WTC11 (cell line): ENCODE measurements around the gene CEMIP. TPM values are rescaled to one million over a fixed set of nuclear protein-coding genes. Genes with fewer than 3 reads are reported as not detected.

Experiments used
- ATAC-seq: fragments of 200-7000 bp; cut with Tn5 transposase; 2 replicates; pipeline ENCODE4 v1.10.0; 2021; ENCODE audit warnings: mild to moderate bottlenecking, moderate library complexity
- CTCF ChIA-PET: fragments of 300-600 bp; sonication (Branson Sonifier 250); formaldehyde crosslinking; loops from one replicate; lab custom pipeline; 2021; ENCODE audit warnings: antibody characterized with exemption; lab: Charles Lee
- POLR2A ChIA-PET: fragments of 350-600 bp; sonication (Branson Sonifier 250); formaldehyde crosslinking; loops from one replicate; lab custom pipeline; 2021; ENCODE audit warnings: antibody characterized with exemption; lab: Charles Lee
- DNase-seq: peaks from one replicate; pipeline ENCODE4 v3.0.0; 2021; ENCODE audit warnings: low spot score
- H3K27ac Mint-ChIP-seq: 2 replicates; pipeline ENCODE4 v1.8.0; 2021; ENCODE audit warnings: mixed read lengths
- H3K27me3 Mint-ChIP-seq: 2 replicates; pipeline ENCODE4 v1.8.0; 2021; ENCODE audit warnings: low read depth, mild to moderate bottlenecking, moderate library complexity, mixed read lengths
- H3K36me3 Mint-ChIP-seq: 2 replicates; pipeline ENCODE4 v1.8.0; 2021; ENCODE audit warnings: mixed read lengths
- H3K4me1 Mint-ChIP-seq: 2 replicates; pipeline ENCODE4 v1.8.0; 2022; ENCODE audit warnings: mixed read lengths
- H3K4me3 Mint-ChIP-seq: 2 replicates; pipeline ENCODE4 v1.8.0; 2021; ENCODE audit warnings: mild to moderate bottlenecking, moderate library complexity, mixed read lengths
- H3K9me3 Mint-ChIP-seq: 2 replicates; pipeline ENCODE4 v1.8.0; 2021; ENCODE audit warnings: mixed read lengths
- ATF6 ChIP-seq: sonication (generic); formaldehyde crosslinking; IDR thresholded peaks from 2 replicates; pipeline ENCODE4 v1.8.1; 2023; ENCODE audit warnings: mild to moderate bottlenecking, missing genetic modification reagents
- E2F4 ChIP-seq: sonication (generic); formaldehyde crosslinking; IDR thresholded peaks from 2 replicates; pipeline ENCODE4 v1.8.1; 2022; ENCODE audit warnings: low read depth, mild to moderate bottlenecking, moderate library complexity, missing genetic modification reagents, borderline replicate concordance
- E2F5 ChIP-seq: sonication (generic); formaldehyde crosslinking; IDR thresholded peaks from 2 replicates; pipeline ENCODE4 v1.8.1; 2022; ENCODE audit warnings: mild to moderate bottlenecking, moderate library complexity, missing genetic modification reagents
- ESRRA ChIP-seq: sonication (generic); formaldehyde crosslinking; IDR thresholded peaks from 2 replicates; pipeline ENCODE4 v1.8.1; 2022; ENCODE audit warnings: mild to moderate bottlenecking, missing genetic modification reagents, borderline replicate concordance
- FOXK1 ChIP-seq: sonication (generic); formaldehyde crosslinking; IDR thresholded peaks from 2 replicates; pipeline ENCODE4 v1.8.0; 2022; ENCODE audit warnings: mild to moderate bottlenecking, moderate library complexity, missing genetic modification reagents
- FOXP4 ChIP-seq: sonication (generic); formaldehyde crosslinking; IDR thresholded peaks from 2 replicates; pipeline ENCODE4 v1.8.0; 2022; ENCODE audit warnings: mild to moderate bottlenecking, missing genetic modification reagents
- GABPB1 ChIP-seq: sonication (generic); formaldehyde crosslinking; IDR thresholded peaks from 2 replicates; pipeline ENCODE4 v1.8.1; 2023; ENCODE audit warnings: mild to moderate bottlenecking, missing genetic modification reagents
- IRF1 ChIP-seq: sonication (generic); formaldehyde crosslinking; IDR thresholded peaks from 2 replicates; pipeline ENCODE4 v1.8.0; 2023; ENCODE audit warnings: missing genetic modification reagents
- JAZF1 ChIP-seq: fragments of 250-450 bp; sonication (Bioruptor Pico); IDR thresholded peaks from 2 replicates; pipeline ENCODE4 v1.9.0; 2021; ENCODE audit warnings: moderate library complexity, mild to moderate bottlenecking, inconsistent platforms
- NR1H2 ChIP-seq: sonication (generic); formaldehyde crosslinking; IDR thresholded peaks from 2 replicates; pipeline ENCODE4 v1.9.0; 2021; ENCODE audit warnings: mild to moderate bottlenecking, moderate library complexity, missing genetic modification reagents
- NR2C2 ChIP-seq: sonication (generic); formaldehyde crosslinking; IDR thresholded peaks from 2 replicates; pipeline ENCODE4 v1.8.0; 2022; ENCODE audit warnings: mild to moderate bottlenecking, missing genetic modification reagents
- SMAD4 ChIP-seq: sonication (generic); formaldehyde crosslinking; IDR thresholded peaks from 2 replicates; pipeline ENCODE4 v1.8.0; 2022; ENCODE audit warnings: mild to moderate bottlenecking, missing genetic modification reagents
- SP1 ChIP-seq: sonication (generic); formaldehyde crosslinking; conservative IDR thresholded peaks from 2 replicates; pipeline ENCODE4 v1.8.1; 2022; ENCODE audit warnings: missing genetic modification reagents
- ZNF232 ChIP-seq: sonication (generic); formaldehyde crosslinking; IDR thresholded peaks from 2 replicates; pipeline ENCODE4 v1.8.0; 2022; ENCODE audit warnings: mild to moderate bottlenecking, missing genetic modification reagents
- ZNF317 ChIP-seq: sonication (generic); formaldehyde crosslinking; IDR thresholded peaks from 2 replicates; pipeline ENCODE4 v1.8.1; 2023; ENCODE audit warnings: low read depth, mild to moderate bottlenecking, moderate library complexity, missing genetic modification reagents, borderline replicate concordance
- ZNF396 ChIP-seq: fragments of 250-450 bp; sonication (Bioruptor Pico); IDR thresholded peaks from 2 replicates; pipeline ENCODE4 v1.8.0; 2021; ENCODE audit warnings: mild to moderate bottlenecking, moderate library complexity, borderline replicate concordance
- total RNA-seq: library from RNA; stranded (reverse); gene quantifications from 3 replicates; pipeline ENCODE4 v1.2.3, GENCODE V29; 2021
- TF ChIP-seq, protein P1 (sequence below): sonication (generic); formaldehyde crosslinking; conservative IDR thresholded peaks from 2 replicates; pipeline ENCODE4 v1.8.1; 2023; ENCODE audit warnings: mild to moderate bottlenecking, low read depth, missing genetic modification reagents, moderate library complexity

CEMIP gene
- total RNA-seq, 1 experiment from 2014 or later, result 0.87 TPM

- no peak for DNase-seq
- ChIA-PET POLR2A (no interaction called here), CTCF (interaction anchor here (1.3 kb wide), 1 partner anchor 36 kb away, joined by 4 read pairs; no protein-coding TSS in a partner anchor)
- Mint-ChIP-seq H3K9me3 (peaks cover 16% of the 10 kb centered on the region), H3K36me3 (peaks cover 7% of the 10 kb centered on the region), H3K27ac (peak overlapping the region; percentile 6; the same call in 1 of the 2 replicates), H3K4me1 (peaks cover 31% of the 10 kb centered on the region), H3K27me3 (no peaks in the 10 kb centered on the region), H3K4me3 (no peak overlapping the region)
- no peak for ATAC-seq
- TF ChIP-seq IRF1 (CRISPR knock-in tag) (no peak), NR1H2 (CRISPR knock-in tag) (no peak), ZNF396 (no peak)
These were observed 39.3 kb upstream of the CEMIP start for GRCh38 chr15:80739919-80740318.

DNA sequence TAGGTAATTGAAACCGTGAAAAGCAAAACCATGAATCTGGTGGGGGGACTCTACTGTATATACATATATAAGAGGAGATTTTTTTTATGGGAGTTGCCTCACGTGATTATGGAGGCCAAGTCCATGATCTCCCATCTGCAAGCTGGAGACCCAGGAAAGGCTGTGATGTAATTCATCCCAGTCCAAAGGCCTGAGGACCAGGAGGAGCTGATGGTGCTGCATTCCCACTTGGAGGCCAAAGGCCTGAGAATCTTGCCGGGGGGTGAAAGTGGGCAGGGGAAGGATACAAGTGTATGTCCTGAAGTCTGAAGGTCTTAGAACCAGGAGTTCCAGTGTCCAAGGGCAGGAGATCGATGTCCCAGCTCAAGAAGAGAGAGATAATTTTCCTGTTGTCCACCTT, 37.1 kb upstream of the CEMIP start:
- DNase-seq (no peak), ATAC-seq (no peak)
- Mint-ChIP-seq H3K27me3 (no peaks in the 10 kb centered on the region), H3K36me3 (peaks cover 10% of the 10 kb centered on the region), H3K4me1 (peaks cover 29% of the 10 kb centered on the region), H3K27ac (no peak overlapping the region), H3K4me3 (no peak overlapping the region), H3K9me3 (peaks cover 25% of the 10 kb centered on the region)
- ChIA-PET CTCF (interaction anchor here (1.9 kb wide), 1 partner anchor 34 kb away, joined by 5 read pairs; no protein-coding TSS in a partner anchor), POLR2A (no interaction called here)
- TF ChIP-seq FOXP4 (CRISPR knock-in tag) (no peak), E2F5 (CRISPR knock-in tag) (no peak), JAZF1 (CRISPR knock-in tag) (no peak), NR2C2 (no peak), IRF1 (CRISPR knock-in tag) (no peak), ZNF317 (CRISPR knock-in tag) (no peak), SP1 (no peak), FOXK1 (CRISPR knock-in tag) (no peak), SMAD4 (CRISPR knock-in tag) (no peak), GABPB1 (CRISPR knock-in tag) (no peak)
- TF ChIP-seq, protein P1, sequence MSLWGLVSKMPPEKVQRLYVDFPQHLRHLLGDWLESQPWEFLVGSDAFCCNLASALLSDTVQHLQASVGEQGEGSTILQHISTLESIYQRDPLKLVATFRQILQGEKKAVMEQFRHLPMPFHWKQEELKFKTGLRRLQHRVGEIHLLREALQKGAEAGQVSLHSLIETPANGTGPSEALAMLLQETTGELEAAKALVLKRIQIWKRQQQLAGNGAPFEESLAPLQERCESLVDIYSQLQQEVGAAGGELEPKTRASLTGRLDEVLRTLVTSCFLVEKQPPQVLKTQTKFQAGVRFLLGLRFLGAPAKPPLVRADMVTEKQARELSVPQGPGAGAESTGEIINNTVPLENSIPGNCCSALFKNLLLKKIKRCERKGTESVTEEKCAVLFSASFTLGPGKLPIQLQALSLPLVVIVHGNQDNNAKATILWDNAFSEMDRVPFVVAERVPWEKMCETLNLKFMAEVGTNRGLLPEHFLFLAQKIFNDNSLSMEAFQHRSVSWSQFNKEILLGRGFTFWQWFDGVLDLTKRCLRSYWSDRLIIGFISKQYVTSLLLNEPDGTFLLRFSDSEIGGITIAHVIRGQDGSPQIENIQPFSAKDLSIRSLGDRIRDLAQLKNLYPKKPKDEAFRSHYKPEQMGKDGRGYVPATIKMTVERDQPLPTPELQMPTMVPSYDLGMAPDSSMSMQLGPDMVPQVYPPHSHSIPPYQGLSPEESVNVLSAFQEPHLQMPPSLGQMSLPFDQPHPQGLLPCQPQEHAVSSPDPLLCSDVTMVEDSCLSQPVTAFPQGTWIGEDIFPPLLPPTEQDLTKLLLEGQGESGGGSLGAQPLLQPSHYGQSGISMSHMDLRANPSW (CRISPR knock-in tag), result no peak

GRCh38 chr15:80743189-80743833, 35.9 kb upstream of the CEMIP start:
- H3K9me3 Mint-ChIP-seq, result peaks cover 14% of the 10 kb centered on the region
- ATAC-seq, result peak; percentile 24; the same call in 1 of the 2 replicates
- H3K27ac Mint-ChIP-seq, result no peak overlapping the region
- POLR2A ChIA-PET, result interaction anchor here (0.6 kb wide), 1 partner anchor 143 kb away, joined by 3 read pairs; no protein-coding TSS in a partner anchor
- peaks cover 40% of the 10 kb centered on the region for H3K4me1 Mint-ChIP-seq
- H3K4me3 Mint-ChIP-seq, result no peak overlapping the region
- H3K27me3 Mint-ChIP-seq, result no peaks in the 10 kb centered on the region
- peaks cover 5% of the 10 kb centered on the region for H3K36me3 Mint-ChIP-seq
- CTCF ChIA-PET, result interaction anchor here (1.9 kb wide), 1 partner anchor 33 kb away, joined by 5 read pairs; no protein-coding TSS in a partner anchor
- TF ChIP-seq NR1H2 (CRISPR knock-in tag) (no peak), ATF6 (CRISPR knock-in tag) (no peak), E2F4 (CRISPR knock-in tag) (no peak), ZNF232 (no peak), ESRRA (CRISPR knock-in tag) (no peak)
- DNase-seq, result no peak
